Measurements from ENCODE around the gene BOC.

DNA sequence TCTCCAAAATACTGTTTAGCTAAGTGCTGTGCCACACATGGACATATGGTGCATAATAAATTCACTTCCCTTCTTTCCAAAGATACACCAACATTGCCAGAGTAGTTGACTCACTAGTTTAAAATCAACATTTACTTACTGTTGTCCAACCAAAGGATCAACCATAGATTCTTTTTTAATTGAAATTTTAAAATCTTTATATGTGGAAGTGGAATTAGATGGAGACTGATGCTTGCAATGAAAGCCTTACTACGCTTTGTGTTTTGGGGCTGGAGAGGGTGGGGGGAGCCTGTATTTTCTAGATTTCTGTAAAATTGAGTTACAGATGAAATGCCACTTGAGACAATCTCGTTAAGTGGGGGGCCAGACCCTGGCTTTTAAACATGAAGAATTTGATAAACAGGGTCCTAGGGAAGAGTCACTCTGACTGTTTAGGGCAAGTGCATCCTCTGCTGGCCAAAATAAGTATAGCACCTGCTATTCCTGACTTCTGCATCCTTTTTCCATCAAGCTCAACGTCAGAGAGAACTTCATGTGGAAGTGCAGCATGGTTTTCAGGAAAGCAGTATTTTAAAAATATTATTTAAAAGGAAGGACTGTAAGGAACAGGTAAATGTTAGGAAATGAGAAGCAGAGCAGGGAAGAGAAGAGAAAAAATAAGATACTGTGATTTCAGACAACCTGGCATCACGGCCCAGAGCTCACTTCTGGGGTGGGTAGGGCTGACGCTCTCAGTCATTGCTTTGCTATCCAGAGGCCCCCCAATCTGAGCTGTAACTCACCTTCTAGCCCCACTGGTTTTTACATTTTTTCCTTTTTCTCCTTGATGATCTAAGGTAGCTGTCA is 76.7 kb downstream of the BOC start:
- no peak for TF ChIP-seq POLR2A (IDR thresholded peaks at IDR 0.05; ENCODE audit: low read depth, low read length)
- no peak for TF ChIP-seq TAF1 (IDR thresholded peaks at IDR 0.05; ENCODE audit: borderline replicate concordance, low read depth, low read length)
